HepG2 (cell line): ENCODE data around the gene SLC1A5. TPM values are rescaled to one million over a fixed set of nuclear protein-coding genes. Genes with fewer than 3 reads are reported as not detected.
A peak's percentile ranks its signal among the peaks of the same experiment; 100 is the strongest.

Source experiments
- AKAP8 ChIP-seq: sonication (generic); formaldehyde crosslinking; IDR thresholded peaks from 2 replicates; pipeline ENCODE4 v1.5.1; 2020; ENCODE audit warnings: mild to moderate bottlenecking, missing genetic modification reagents
- CBFB ChIP-seq: sonication (generic); formaldehyde crosslinking; IDR thresholded peaks from 2 replicates; pipeline ENCODE4 v1.4.0; 2020; ENCODE audit warnings: missing genetic modification reagents
- CEBPG ChIP-seq: IDR thresholded peaks from 2 replicates; pipeline ENCODE4 v1.6.1; 2016
- FLYWCH1 ChIP-seq: sonication (generic); formaldehyde crosslinking; IDR thresholded peaks from 2 replicates; pipeline ENCODE4 v1.8.1; 2023; ENCODE audit warnings: mild to moderate bottlenecking, missing genetic modification reagents
- HMG20A ChIP-seq: IDR thresholded peaks from 2 replicates; pipeline ENCODE4 v1.6.1; 2016; ENCODE audit warnings: borderline replicate concordance
- HNF1B ChIP-seq: sonication (generic); formaldehyde crosslinking; IDR thresholded peaks from 2 replicates; pipeline ENCODE4 v1.5.1; 2020; ENCODE audit warnings: mild to moderate bottlenecking, moderate library complexity, missing genetic modification reagents
- HNRNPK ChIP-seq: fragments of 200-400 bp; formaldehyde crosslinking; IDR thresholded peaks from 2 replicates; pipeline ENCODE4 v1.6.1; 2018; ENCODE audit warnings: low read length, low read depth, moderate library complexity, mild to moderate bottlenecking; ENCODE audit not compliant: poor library complexity, severe bottlenecking
- HNRNPUL1 ChIP-seq: fragments of 200-400 bp; formaldehyde crosslinking; IDR thresholded peaks from 2 replicates; pipeline ENCODE4 v1.6.1; 2017; ENCODE audit warnings: low read depth, mild to moderate bottlenecking, low read length, moderate library complexity
- HOXA7 ChIP-seq: sonication (generic); formaldehyde crosslinking; IDR thresholded peaks from 2 replicates; pipeline ENCODE4 v1.8.1; 2022; ENCODE audit warnings: mild to moderate bottlenecking, missing genetic modification reagents, moderate library complexity
- ISL2 ChIP-seq: sonication (generic); formaldehyde crosslinking; IDR thresholded peaks from 2 replicates; pipeline ENCODE4 v1.5.0; 2020; ENCODE audit warnings: missing genetic modification reagents
- MAF1 ChIP-seq: sonication (generic); formaldehyde crosslinking; IDR thresholded peaks from 2 replicates; pipeline ENCODE4 v1.5.0; 2020; ENCODE audit warnings: missing genetic modification reagents, borderline replicate concordance
- PRDM4 ChIP-seq: sonication (generic); formaldehyde crosslinking; IDR thresholded peaks from 2 replicates; pipeline ENCODE4 v1.9.0; 2021; ENCODE audit warnings: missing genetic modification reagents, borderline replicate concordance
- RNF2 ChIP-seq: fragments of 450-650 bp; conservative IDR thresholded peaks from 2 replicates; pipeline ENCODE4 v1.6.1; 2016; ENCODE audit warnings: low read depth
- SP2 ChIP-seq: sonication (generic); formaldehyde crosslinking; IDR thresholded peaks from 2 replicates; pipeline ENCODE4 v1.5.1; 2020; ENCODE audit warnings: mild to moderate bottlenecking, missing genetic modification reagents
- SPEN ChIP-seq: sonication (generic); formaldehyde crosslinking; IDR thresholded peaks from 2 replicates; pipeline ENCODE4 v1.5.1; 2020; ENCODE audit warnings: low read depth, mild to moderate bottlenecking, missing genetic modification reagents
- ZBTB8A ChIP-seq: sonication (generic); formaldehyde crosslinking; IDR thresholded peaks from 2 replicates; pipeline ENCODE4 v1.4.0; 2020; ENCODE audit warnings: mild to moderate bottlenecking, low read depth, missing genetic modification reagents, borderline replicate concordance
- ZNF207 ChIP-seq: fragments of 450-650 bp; IDR thresholded peaks from 2 replicates; pipeline ENCODE4 v1.6.1; 2016; ENCODE audit warnings: antibody characterized with exemption, borderline replicate concordance
- ZNF367 ChIP-seq: sonication (generic); formaldehyde crosslinking; IDR thresholded peaks from 2 replicates; pipeline ENCODE4 v1.4.0; 2020; ENCODE audit warnings: missing genetic modification reagents, borderline replicate concordance
- ZNF605 ChIP-seq: sonication (generic); formaldehyde crosslinking; IDR thresholded peaks from 2 replicates; pipeline ENCODE4 v1.8.0; 2022; ENCODE audit warnings: mild to moderate bottlenecking, missing genetic modification reagents
- ZNF672 ChIP-seq: sonication (generic); formaldehyde crosslinking; IDR thresholded peaks from 2 replicates; pipeline ENCODE4 v1.8.1; 2022; ENCODE audit warnings: missing genetic modification reagents
- polyA plus RNA-seq, 8 experiments: library from polyadenylated mRNA; depleted of rRNA in 3 of 8; stranded (reverse) in 7 of 8; unstranded in 1 of 8; fragments of >200 nt; fragmentation: Illumina TruSeq in 4 of 8; extraction: Trizol in 4 of 8; gene quantifications; 2 replicates each; pipeline versions ENCODE4 v1.2.1 to v1.2.3, GENCODE V29; 2011 to 2016; ENCODE audit warnings: low read depth in 4 of 8, missing spikeins in 1 of 8, mixed read lengths in 1 of 8; ENCODE audit not compliant: insufficient read depth in 1 of 8
- total RNA-seq, 5 experiments: library from RNA; depleted of rRNA; stranded (reverse); fragments of >200 nt; fragmentation: Illumina TruSeq; extraction: Trizol; gene quantifications; 2 replicates each; pipeline ENCODE4 v1.2.3, GENCODE V29; 2016; ENCODE audit warnings: low read depth in 1 of 5
- TF ChIP-seq, protein P1 (sequence below): sonication (generic); formaldehyde crosslinking; IDR thresholded peaks from 2 replicates; pipeline ENCODE4 v1.9.0; 2022; ENCODE audit warnings: low read depth, missing genetic modification reagents
- TF ChIP-seq, protein P2 (sequence below): sonication (generic); formaldehyde crosslinking; IDR thresholded peaks from 2 replicates; pipeline ENCODE4 v1.4.0; 2020; ENCODE audit warnings: mild to moderate bottlenecking, missing genetic modification reagents

Gene SLC1A5
- total and polyA plus RNA-seq, 2 of the 13 experiments (the other 11 are each of a cell fraction or from before 2014, with no cell fraction given) = 120 to 159 TPM

- no peak for TF ChIP-seq PRDM4 (CRISPR knock-in tag)
- TF ChIP-seq, protein P1, sequence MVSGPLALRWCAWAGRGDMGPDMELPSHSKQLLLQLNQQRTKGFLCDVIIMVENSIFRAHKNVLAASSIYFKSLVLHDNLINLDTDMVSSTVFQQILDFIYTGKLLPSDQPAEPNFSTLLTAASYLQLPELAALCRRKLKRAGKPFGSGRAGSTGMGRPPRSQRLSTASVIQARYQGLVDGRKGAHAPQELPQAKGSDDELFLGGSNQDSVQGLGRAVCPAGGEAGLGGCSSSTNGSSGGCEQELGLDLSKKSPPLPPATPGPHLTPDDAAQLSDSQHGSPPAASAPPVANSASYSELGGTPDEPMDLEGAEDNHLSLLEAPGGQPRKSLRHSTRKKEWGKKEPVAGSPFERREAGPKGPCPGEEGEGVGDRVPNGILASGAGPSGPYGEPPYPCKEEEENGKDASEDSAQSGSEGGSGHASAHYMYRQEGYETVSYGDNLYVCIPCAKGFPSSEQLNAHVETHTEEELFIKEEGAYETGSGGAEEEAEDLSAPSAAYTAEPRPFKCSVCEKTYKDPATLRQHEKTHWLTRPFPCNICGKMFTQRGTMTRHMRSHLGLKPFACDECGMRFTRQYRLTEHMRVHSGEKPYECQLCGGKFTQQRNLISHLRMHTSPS (CRISPR knock-in tag) = no peak
- no peak; the same call in 1 of the 2 replicates for TF ChIP-seq HNF1B (CRISPR knock-in tag)
- TF ChIP-seq CEBPG (CRISPR knock-in tag) = no peak
- no peak for TF ChIP-seq HOXA7
- TF ChIP-seq, protein P2, sequence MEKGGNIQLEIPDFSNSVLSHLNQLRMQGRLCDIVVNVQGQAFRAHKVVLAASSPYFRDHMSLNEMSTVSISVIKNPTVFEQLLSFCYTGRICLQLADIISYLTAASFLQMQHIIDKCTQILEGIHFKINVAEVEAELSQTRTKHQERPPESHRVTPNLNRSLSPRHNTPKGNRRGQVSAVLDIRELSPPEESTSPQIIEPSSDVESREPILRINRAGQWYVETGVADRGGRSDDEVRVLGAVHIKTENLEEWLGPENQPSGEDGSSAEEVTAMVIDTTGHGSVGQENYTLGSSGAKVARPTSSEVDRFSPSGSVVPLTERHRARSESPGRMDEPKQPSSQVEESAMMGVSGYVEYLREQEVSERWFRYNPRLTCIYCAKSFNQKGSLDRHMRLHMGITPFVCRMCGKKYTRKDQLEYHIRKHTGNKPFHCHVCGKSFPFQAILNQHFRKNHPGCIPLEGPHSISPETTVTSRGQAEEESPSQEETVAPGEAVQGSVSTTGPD = no peak
- no peak for TF ChIP-seq MAF1 (CRISPR knock-in tag)
- TF ChIP-seq ISL2 (CRISPR knock-in tag) = peak; percentile 23; the same call in 1 of the 2 replicates
- TF ChIP-seq RNF2 = no peak
- no peak for TF ChIP-seq ZNF672
- TF ChIP-seq ZNF367 = no peak
- no peak for TF ChIP-seq ZNF207
- no peak; the same call in 1 of the 2 replicates for TF ChIP-seq HMG20A (CRISPR knock-in tag)
- TF ChIP-seq CBFB = 0 out of 2 replicates have a peak, but pooled peaks have one; percentile 52
- peak; percentile 95 for TF ChIP-seq ZNF605
- TF ChIP-seq HNRNPUL1 = no peak
- TF ChIP-seq SP2 = peak; percentile 55
- TF ChIP-seq FLYWCH1 (CRISPR knock-in tag) = no peak
- TF ChIP-seq HNRNPK = no peak
- no peak for TF ChIP-seq ZBTB8A (CRISPR knock-in tag)
- TF ChIP-seq SPEN (CRISPR knock-in tag) = peak; percentile 34; the same call in 1 of the 2 replicates
- TF ChIP-seq AKAP8 (CRISPR knock-in tag) = no peak
These were observed at the start of gene SLC1A5 (continued) for GRCh38 chr19:46788262-46788967.
